HCT116 (cell line): Measurements from ENCODE around the gene TMEM119.

Experiments
- CTCF ChIP-seq, 3 experiments: fragments of 200-600 bp in 1 of 3; sonication (generic) in 1 of 3; IDR thresholded peaks in 2 of 3; conservative IDR thresholded peaks in 1 of 3; 2 replicates each; pipeline ENCODE4 v1.5.1; 2012 to 2017; ENCODE audit warnings: low read depth in 2 of 3, low read length in 2 of 3, antibody characterized with exemption in 1 of 3, borderline replicate concordance in 1 of 3, control low read depth in 1 of 3, mild to moderate bottlenecking in 1 of 3, mixed read lengths in 1 of 3, mixed run types in 1 of 3, moderate library complexity in 1 of 3; ENCODE audit not compliant: insufficient read depth in 1 of 3
- EZH2 ChIP-seq: fragments of 200-600 bp; sonication (generic); IDR thresholded peaks from 2 replicates; pipeline ENCODE4 v1.6.1; 2017; ENCODE audit warnings: antibody characterized with exemption, mixed run types
- POLR2A ChIP-seq: IDR thresholded peaks from 2 replicates; pipeline ENCODE4 v1.7.0; 2011; ENCODE audit warnings: borderline replicate concordance; ENCODE audit not compliant: insufficient read depth, insufficient read length; ENCODE audit errors: extremely low read depth
- POLR2AphosphoS5 ChIP-seq: IDR thresholded peaks from 2 replicates; pipeline ENCODE4 v1.6.1; 2011; ENCODE audit warnings: mild to moderate bottlenecking, low read depth, low read length, moderate library complexity
- TCF7L2 ChIP-seq: IDR thresholded peaks from 2 replicates; pipeline ENCODE4 v1.7.0; 2011; ENCODE audit warnings: borderline replicate concordance, inconsistent platforms; ENCODE audit not compliant: insufficient read depth, insufficient read length; ENCODE audit errors: extremely low read depth
- ZBTB33 ChIP-seq: IDR thresholded peaks from 2 replicates; pipeline ENCODE4 v1.6.1; 2011; ENCODE audit warnings: mild to moderate bottlenecking, low read length, moderate library complexity; ENCODE audit not compliant: insufficient replicate concordance; ENCODE audit errors: extremely low read depth

- no peak for TF ChIP-seq ZBTB33
- no peak for TF ChIP-seq CTCF (IDR thresholded peaks at IDR 0.05 in 2 of 3, conservative IDR thresholded peaks at IDR 0.05 in 1 of 3; ENCODE audit: borderline replicate concordance in 1 of 3, insufficient read depth in 1 of 3, low read depth in 2 of 3, low read length in 2 of 3)
- no peak for TF ChIP-seq EZH2
- TF ChIP-seq POLR2AphosphoS5, result no peak
- no peak for TF ChIP-seq POLR2A
- no peak for TF ChIP-seq TCF7L2
These were observed 12.0 kb downstream of the TMEM119 start for GRCh38 chr12:108585864-108586263.
